Measurements from ENCODE around the gene MTF1. TPM values are rescaled to one million over a fixed set of nuclear protein-coding genes. Genes with fewer than 3 reads are reported as not detected.

Gene MTF1
- total and polyA plus RNA-seq, 2 donors (not counting 1 experiment from before 2014, with no cell fraction given): 4.5 to 8.4 TPM

GRCh38 chr1:37828410-37829074 is 30.9 kb downstream of the MTF1 start:
- H3K9me3 ChIP-seq (ENCODE audit: control insufficient read depth, insufficient read depth, low read depth, low read length): no peaks in the 10 kb centered on the region
- no peak overlapping the region for H2AFZ ChIP-seq (ENCODE audit: low read length)
- no peak overlapping the region for H3K4me3 ChIP-seq (replicated peaks in 1 of 4; ENCODE audit: control extremely low read depth in 1 of 4, insufficient read depth in 1 of 4, low read depth in 3 of 4, low read length in 4 of 4)
- H3K79me2 ChIP-seq (ENCODE audit: control insufficient read depth, insufficient read depth, low read length): no peaks in the 10 kb centered on the region
- no peaks in the 10 kb centered on the region for H3K4me1 ChIP-seq (ENCODE audit: control insufficient read depth, extremely low read depth, insufficient read depth, low read length)
- no peak overlapping the region for H3K27ac ChIP-seq (ENCODE audit: insufficient read depth, low read length)
- no peak overlapping the region for H3K4me2 ChIP-seq (ENCODE audit: extremely low read depth, insufficient read depth, low read length)
- no peak for DNase-seq (ENCODE audit: low read depth in 2 of 2)
- no peak for TF ChIP-seq EZH2 (IDR thresholded peaks at IDR 0.05; ENCODE audit: low read length, missing control alignments)
- peaks cover 3% of the 10 kb centered on the region for H3K36me3 ChIP-seq (ENCODE audit: control insufficient read depth, insufficient read depth, low read length)
- no peaks in the 10 kb centered on the region for H3K27me3 ChIP-seq (ENCODE audit: control insufficient read depth, insufficient read depth, low read length)
- H3K9ac ChIP-seq (ENCODE audit: insufficient read depth, low read length): no peak overlapping the region
- no peaks in the 10 kb centered on the region for H4K20me1 ChIP-seq (ENCODE audit: control insufficient read depth, extremely low read depth, insufficient read depth, low read length)

GRCh38 chr1:37825506-37825905 is 33.9 kb downstream of the MTF1 start:
- Histone ChIP-seq H3K27me3 (ENCODE audit: control insufficient read depth, insufficient read depth, low read length) (no peaks in the 10 kb centered on the region), H2AFZ (ENCODE audit: low read length) (no peak overlapping the region), H3K4me2 (ENCODE audit: extremely low read depth, insufficient read depth, low read length) (no peak overlapping the region), H3K9me3 (ENCODE audit: control insufficient read depth, insufficient read depth, low read depth, low read length) (no peaks in the 10 kb centered on the region), H3K36me3 (ENCODE audit: control insufficient read depth, insufficient read depth, low read length) (peaks cover 9% of the 10 kb centered on the region), H4K20me1 (ENCODE audit: control insufficient read depth, extremely low read depth, insufficient read depth, low read length) (no peaks in the 10 kb centered on the region), H3K4me3 (replicated peaks in 1 of 4; ENCODE audit: control extremely low read depth in 1 of 4, insufficient read depth in 1 of 4, low read depth in 3 of 4, low read length in 4 of 4) (no peak overlapping the region), H3K27ac (ENCODE audit: insufficient read depth, low read length) (no peak overlapping the region), H3K4me1 (ENCODE audit: control insufficient read depth, extremely low read depth, insufficient read depth, low read length) (no peaks in the 10 kb centered on the region), H3K79me2 (ENCODE audit: control insufficient read depth, insufficient read depth, low read length) (no peaks in the 10 kb centered on the region), H3K9ac (ENCODE audit: insufficient read depth, low read length) (no peak overlapping the region)
- no peak for TF ChIP-seq CTCF (conservative IDR thresholded peaks at IDR 0.05 in 1 of 2, IDR thresholded peaks at IDR 0.05 in 1 of 2; ENCODE audit: low read depth in 1 of 2, low read length in 2 of 2)
- no peak for TF ChIP-seq EZH2 (IDR thresholded peaks at IDR 0.05; ENCODE audit: low read length, missing control alignments)
- no peak for DNase-seq (ENCODE audit: low read depth in 2 of 2)

GRCh38 chr1:37824001-37824400 is 35.4 kb downstream of the MTF1 start:
- no peaks in the 10 kb centered on the region for H3K79me2 ChIP-seq (ENCODE audit: control insufficient read depth, insufficient read depth, low read length)
- H3K4me3 ChIP-seq (replicated peaks in 1 of 4; ENCODE audit: control extremely low read depth in 1 of 4, insufficient read depth in 1 of 4, low read depth in 3 of 4, low read length in 4 of 4): no peak overlapping the region
- no peak overlapping the region for H3K4me2 ChIP-seq (ENCODE audit: extremely low read depth, insufficient read depth, low read length)
- no peak for DNase-seq (ENCODE audit: low read depth in 2 of 2)
- H3K9ac ChIP-seq (ENCODE audit: insufficient read depth, low read length): no peak overlapping the region
- peaks cover 9% of the 10 kb centered on the region for H3K36me3 ChIP-seq (ENCODE audit: control insufficient read depth, insufficient read depth, low read length)
- H2AFZ ChIP-seq (ENCODE audit: low read length): no peak overlapping the region
- no peak overlapping the region for H3K27ac ChIP-seq (ENCODE audit: insufficient read depth, low read length)
- no peaks in the 10 kb centered on the region for H3K9me3 ChIP-seq (ENCODE audit: control insufficient read depth, insufficient read depth, low read depth, low read length)
- no peaks in the 10 kb centered on the region for H3K4me1 ChIP-seq (ENCODE audit: control insufficient read depth, extremely low read depth, insufficient read depth, low read length)
- no peaks in the 10 kb centered on the region for H3K27me3 ChIP-seq (ENCODE audit: control insufficient read depth, insufficient read depth, low read length)
- TF ChIP-seq CTCF (conservative IDR thresholded peaks at IDR 0.05 in 1 of 2, IDR thresholded peaks at IDR 0.05 in 1 of 2; ENCODE audit: low read depth in 1 of 2, low read length in 2 of 2): no peak
- no peak for TF ChIP-seq EZH2 (IDR thresholded peaks at IDR 0.05; ENCODE audit: low read length, missing control alignments)
- no peaks in the 10 kb centered on the region for H4K20me1 ChIP-seq (ENCODE audit: control insufficient read depth, extremely low read depth, insufficient read depth, low read length)

Data from fibroblast of lung (primary cell).